Fibroblast of the aortic adventitia (primary cell): Measurements from ENCODE around the gene MDN1. TPM values are rescaled to one million over a fixed set of nuclear protein-coding genes. Genes with fewer than 3 reads are reported as not detected.

Experiments used
- DNase-seq: peaks from one replicate; pipeline ENCODE4 v3.0.0-alpha.2; 2010; ENCODE audit warnings: low read depth
- H3K4me3 ChIP-seq: 2 replicates; pipeline ENCODE4 v1.5.1; 2011; ENCODE audit warnings: low read depth, mild to moderate bottlenecking, control low read depth, low read length, moderate library complexity
- total RNA-seq: library from RNA; depleted of rRNA; stranded (reverse); fragments of >200 nt; gene quantifications from 2 replicates; pipeline ENCODE4 v1.2.3, GENCODE V29; 2012; ENCODE audit warnings: low replicate concordance
- TF ChIP-seq, protein P1 (sequence below): IDR thresholded peaks from 2 replicates; pipeline ENCODE4 v1.5.1; 2011; ENCODE audit warnings: mild to moderate bottlenecking, low read length, control low read depth, inconsistent platforms; ENCODE audit not compliant: insufficient read depth

Gene MDN1
- total RNA-seq, 1 donor: 29.0 TPM

DNA sequence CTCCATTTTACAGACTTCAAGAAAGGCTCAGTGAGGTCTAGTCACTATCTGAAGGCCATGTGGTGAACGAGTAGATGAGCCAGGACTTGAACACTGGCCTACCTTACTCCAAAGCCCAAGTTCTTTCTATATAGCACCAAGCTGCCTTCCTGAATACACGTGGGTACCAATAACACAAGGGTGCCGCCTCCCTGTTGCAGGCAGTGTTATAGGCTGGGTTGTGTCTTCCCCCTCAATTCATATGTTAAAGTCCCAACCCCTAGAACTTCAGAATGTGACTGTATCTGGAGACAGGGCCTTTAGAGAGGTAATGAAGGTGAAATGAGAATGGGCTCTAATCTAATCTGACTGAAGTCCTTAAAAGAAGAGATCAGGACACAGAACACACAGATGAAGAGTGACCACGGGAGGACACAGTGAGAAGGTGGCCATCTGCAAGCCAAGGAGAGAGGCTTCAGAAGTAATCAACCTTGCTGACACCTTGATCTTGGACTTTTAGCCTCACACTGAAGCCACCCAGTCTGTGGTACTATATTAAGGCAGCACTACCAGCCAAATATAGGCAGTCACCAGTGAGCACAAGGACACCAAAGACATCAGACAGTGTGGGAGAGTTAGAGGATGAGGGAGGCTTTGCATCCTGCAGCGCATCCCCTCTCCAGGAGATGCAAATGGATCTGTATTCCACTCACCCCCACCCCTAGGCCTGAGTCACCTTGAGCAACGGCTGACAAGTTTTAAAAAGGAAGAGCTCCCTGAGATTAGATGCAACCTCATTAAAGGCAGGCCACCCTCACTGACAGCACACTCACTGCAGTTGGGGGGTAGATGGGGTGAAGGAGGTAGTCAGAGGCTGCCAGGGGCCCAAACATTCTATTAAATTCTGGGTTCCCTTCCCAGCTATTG, 140.1 kb downstream of the MDN1 start:
- TF ChIP-seq, protein P1, sequence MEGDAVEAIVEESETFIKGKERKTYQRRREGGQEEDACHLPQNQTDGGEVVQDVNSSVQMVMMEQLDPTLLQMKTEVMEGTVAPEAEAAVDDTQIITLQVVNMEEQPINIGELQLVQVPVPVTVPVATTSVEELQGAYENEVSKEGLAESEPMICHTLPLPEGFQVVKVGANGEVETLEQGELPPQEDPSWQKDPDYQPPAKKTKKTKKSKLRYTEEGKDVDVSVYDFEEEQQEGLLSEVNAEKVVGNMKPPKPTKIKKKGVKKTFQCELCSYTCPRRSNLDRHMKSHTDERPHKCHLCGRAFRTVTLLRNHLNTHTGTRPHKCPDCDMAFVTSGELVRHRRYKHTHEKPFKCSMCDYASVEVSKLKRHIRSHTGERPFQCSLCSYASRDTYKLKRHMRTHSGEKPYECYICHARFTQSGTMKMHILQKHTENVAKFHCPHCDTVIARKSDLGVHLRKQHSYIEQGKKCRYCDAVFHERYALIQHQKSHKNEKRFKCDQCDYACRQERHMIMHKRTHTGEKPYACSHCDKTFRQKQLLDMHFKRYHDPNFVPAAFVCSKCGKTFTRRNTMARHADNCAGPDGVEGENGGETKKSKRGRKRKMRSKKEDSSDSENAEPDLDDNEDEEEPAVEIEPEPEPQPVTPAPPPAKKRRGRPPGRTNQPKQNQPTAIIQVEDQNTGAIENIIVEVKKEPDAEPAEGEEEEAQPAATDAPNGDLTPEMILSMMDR: no peak
- no peak overlapping the region for H3K4me3 ChIP-seq
- no peak for DNase-seq

DNA sequence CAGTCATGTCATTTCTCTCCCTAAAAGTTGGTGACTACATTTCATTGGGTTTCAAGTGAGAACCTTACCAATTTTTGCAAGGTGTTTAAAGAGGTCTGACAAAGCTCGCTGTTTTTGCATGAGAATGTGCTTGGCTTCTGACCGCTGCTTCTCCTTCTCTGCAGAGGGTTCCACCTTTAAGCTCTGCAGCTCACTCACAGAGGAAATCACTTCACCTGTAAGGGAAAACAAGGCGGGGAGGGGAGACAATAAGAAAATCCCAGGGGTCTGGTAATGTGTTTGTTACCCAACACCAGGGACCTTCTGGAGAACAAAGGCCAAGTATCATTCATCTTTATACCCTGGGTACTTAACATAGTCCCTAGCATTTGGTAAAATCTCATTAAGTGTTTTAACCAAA, 141.1 kb downstream of the MDN1 start:
- TF ChIP-seq, protein P1: no peak
- no peak for DNase-seq
- H3K4me3 ChIP-seq: no peak overlapping the region

DNA sequence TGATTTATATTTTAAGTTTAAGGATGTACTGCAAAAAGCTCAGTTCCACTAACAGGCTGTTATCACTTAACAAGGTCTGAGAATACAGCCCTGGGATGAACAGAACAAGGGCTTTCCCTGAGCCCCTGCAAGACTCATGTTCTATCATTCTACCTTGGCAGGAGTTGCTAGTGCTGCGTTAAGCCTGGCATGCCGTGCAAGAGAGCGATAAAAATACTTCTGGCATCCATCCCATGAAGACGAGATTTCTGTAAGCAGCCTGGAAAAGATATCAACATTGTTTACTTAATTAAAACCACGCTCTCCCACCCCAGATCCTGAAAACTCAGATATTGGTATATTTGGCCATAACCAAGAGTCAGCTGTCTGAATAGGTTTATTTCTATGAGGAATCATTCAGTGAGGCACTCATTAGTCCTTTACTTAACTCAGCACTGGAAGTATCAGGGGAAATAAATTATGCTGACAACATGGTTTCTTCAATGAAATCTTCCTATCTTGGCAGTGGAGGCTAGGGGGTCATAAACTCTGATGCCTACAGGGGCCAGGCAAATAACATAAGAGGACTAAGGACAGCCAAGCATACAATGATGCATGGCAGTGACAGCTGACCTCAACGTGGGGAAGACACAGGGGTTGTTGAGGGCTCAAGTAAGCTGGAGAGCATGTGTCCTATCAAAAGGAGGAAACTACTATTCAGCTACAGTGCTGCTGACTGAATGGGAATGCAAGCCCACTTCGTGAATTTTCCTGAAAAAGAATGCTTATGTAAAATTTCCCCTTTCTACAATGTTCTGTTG, 143.4 kb downstream of the MDN1 start:
- TF ChIP-seq, protein P1: no peak
- DNase-seq: peak; percentile 82

DNA sequence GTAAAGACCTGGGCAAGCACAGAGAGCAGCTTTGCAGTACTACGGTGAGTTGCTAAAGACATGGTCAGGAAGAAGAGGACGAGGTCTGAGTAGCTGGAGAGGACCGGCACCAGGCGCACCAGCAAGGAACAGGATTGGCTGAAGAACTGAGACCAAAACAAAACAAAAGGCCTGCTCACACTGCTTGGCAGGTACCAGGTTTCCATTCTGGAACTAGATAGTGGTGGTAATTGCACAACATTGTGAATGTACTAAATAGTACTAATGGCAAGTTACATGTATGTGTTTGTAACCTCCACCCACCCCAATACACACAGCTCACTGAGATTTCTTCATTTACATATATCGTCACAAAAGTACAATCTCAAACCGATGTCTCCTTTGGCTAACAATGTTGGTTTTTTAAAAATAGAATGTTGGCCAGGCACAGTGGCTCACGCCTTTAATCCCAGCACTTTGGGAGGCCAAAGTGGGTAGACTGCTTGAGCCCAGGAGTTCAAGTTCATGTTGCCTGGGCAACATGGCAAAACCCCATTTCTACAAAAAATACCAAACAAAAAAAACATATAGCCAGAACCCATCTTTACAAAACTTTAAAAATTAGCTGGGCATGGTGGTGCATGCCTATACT, 148.5 kb downstream of the MDN1 start:
- no peak overlapping the region for H3K4me3 ChIP-seq
- TF ChIP-seq, protein P1: no peak

More for the DNA sequence above, 143.4 kb downstream of the MDN1 start:
- no peak overlapping the region for H3K4me3 ChIP-seq

DNA sequence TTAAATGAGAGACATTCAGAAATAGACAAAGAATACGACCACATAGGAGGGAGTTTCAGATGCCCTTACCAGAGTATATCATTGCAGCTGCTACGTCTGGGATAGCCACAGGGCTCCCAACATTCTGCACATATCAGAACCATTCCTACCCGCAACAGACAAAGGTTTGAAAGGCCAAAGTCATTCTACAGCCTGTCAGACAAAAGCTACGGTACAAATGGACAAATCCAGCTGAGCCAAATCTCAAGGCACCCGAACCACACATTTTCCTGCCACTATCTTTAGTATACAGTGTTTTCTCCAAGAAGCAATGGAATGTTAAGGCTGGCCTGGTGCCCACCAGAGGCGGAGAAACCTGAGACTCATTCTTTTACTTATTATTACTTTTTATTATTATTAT, 150.6 kb downstream of the MDN1 start:
- H3K4me3 ChIP-seq: no peak overlapping the region

More for the DNA sequence above, 148.5 kb downstream of the MDN1 start:
- no peak for DNase-seq

More for the DNA sequence above, 150.6 kb downstream of the MDN1 start:
- DNase-seq: peak; percentile 46
- TF ChIP-seq, protein P1: no peak
